HEK293T (cell line): ENCODE results near the gene RC3H2.

Experiments used
- ELF4 ChIP-seq: fragments of 450-650 bp; IDR thresholded peaks from 2 replicates; pipeline ENCODE4 v1.6.1; 2017; ENCODE audit warnings: antibody characterized with exemption
- FOXK2 ChIP-seq: fragments of 450-650 bp; IDR thresholded peaks from 2 replicates; pipeline ENCODE4 v1.6.1; 2016; ENCODE audit warnings: mild to moderate bottlenecking
- TARDBP ChIP-seq: fragments of 450-650 bp; IDR thresholded peaks from 2 replicates; pipeline ENCODE4 v1.6.1; 2016

DNA sequence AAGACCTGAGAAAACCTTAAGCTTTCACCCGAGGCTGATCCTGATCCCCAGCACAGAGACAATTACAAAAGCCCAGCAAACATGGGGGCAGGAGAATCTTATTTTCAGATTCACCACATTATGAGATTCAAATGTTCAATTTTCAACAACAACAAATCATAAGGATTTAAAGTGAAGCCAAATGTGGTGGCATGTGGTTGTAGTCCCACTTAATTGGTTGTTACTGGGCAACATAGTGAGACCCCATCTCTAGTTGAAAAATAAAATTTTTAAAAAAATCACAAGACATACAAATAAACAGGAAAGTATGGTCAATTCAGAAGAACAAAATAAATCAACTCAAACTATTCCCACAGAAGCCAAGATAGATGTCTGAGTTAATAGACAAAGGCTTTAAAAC is 31.7 kb upstream of the RC3H2 start:
- TF ChIP-seq TARDBP = no peak
- no peak for TF ChIP-seq FOXK2
- TF ChIP-seq ELF4 = no peak
